Measurements from ENCODE around the gene AATK. TPM values are rescaled to one million over a fixed set of nuclear protein-coding genes. Genes with fewer than 3 reads are reported as not detected.
A peak's percentile ranks its signal among the peaks of the same experiment; 100 is the strongest.

AATK gene
- total and polyA plus RNA-seq, 3 experiments from 2014 or later: 0.29 to 0.55 TPM; not detected in 1

GRCh38 chr17:81163703-81164370, 2.2 kb downstream of the AATK start:
- ChIA-PET POLR2A (no interaction called here), CTCF (no interaction called here)
- no peaks in the 10 kb centered on the region for H3K4me1 ChIP-seq (ENCODE audit: insufficient read depth, low read length)
- H3K27me3 Mint-ChIP-seq: peaks cover 17 to 36% of the 10 kb centered on the region in 2 donors
- no peak overlapping the region for H3K27ac Mint-ChIP-seq
- no peaks in the 10 kb centered on the region for H3K36me3 ChIP-seq (ENCODE audit: insufficient read depth, low read length)
- no peaks in the 10 kb centered on the region for H3K9me3 Mint-ChIP-seq
- no peaks in the 10 kb centered on the region for H3K9me3 ChIP-seq (ENCODE audit: low read length)
- H3K4me3 Mint-ChIP-seq: no peak overlapping the region
- DNase-seq: no peak
- H3K4me3 ChIP-seq (ENCODE audit: low read length): no peak overlapping the region
- H3K27ac ChIP-seq (ENCODE audit: low read depth, low read length): no peak overlapping the region
- H3K27me3 ChIP-seq (ENCODE audit: insufficient read depth, low read length, poor library complexity, severe bottlenecking): peaks cover 14% of the 10 kb centered on the region
- H3K4me1 Mint-ChIP-seq: peaks cover 0 to 6% (median 1%) of the 10 kb centered on the region in 3 donors
- no peaks in the 10 kb centered on the region for H3K36me3 Mint-ChIP-seq

DNA sequence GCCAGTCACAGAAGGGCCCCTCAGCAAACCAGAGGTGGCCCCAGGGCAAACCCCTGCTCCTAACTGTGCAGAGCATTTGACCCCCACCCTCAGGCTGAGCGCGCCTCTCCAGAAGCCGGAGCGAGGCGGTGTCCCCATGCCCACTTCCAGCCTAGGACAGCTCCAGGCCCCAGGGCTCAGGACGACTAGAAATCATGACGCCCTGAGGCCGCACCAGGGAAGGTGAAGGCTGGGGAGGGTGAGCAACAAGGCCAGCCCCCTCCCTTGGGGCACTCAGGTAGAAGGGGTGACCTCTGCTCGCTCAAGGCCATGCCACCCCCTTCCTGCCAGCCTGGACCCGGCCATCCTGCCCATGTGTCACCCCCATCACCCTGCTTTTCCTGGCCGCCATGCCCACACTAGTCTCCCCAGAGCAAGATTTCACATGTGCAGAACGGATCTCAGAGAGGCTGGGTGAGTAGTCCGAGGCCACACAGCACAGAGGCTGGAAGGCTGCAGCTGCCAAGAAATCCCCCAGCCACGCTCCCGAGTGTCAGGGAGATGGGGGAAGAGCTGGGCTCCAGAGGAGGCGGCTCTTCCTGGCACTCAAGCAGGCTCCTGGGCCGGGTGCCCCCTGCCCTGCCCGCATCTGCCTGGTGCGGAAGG, 2.8 kb downstream of the AATK start:
- POLR2A ChIA-PET: no interaction called here
- Mint-ChIP-seq H3K27me3 (peaks cover 17 to 39% of the 10 kb centered on the region in 2 donors), H3K4me3 (no peak overlapping the region), H3K27ac (no peak overlapping the region), H3K9me3 (no peaks in the 10 kb centered on the region), H3K36me3 (no peaks in the 10 kb centered on the region), H3K4me1 (peaks cover 0 to 6% (median 1%) of the 10 kb centered on the region in 3 donors)
- Histone ChIP-seq H3K4me1 (ENCODE audit: insufficient read depth, low read length) (no peaks in the 10 kb centered on the region), H3K9me3 (ENCODE audit: low read length) (no peaks in the 10 kb centered on the region), H3K4me3 (ENCODE audit: low read length) (no peak overlapping the region), H3K36me3 (ENCODE audit: insufficient read depth, low read length) (no peaks in the 10 kb centered on the region), H3K27ac (ENCODE audit: low read depth, low read length) (no peak overlapping the region), H3K27me3 (ENCODE audit: insufficient read depth, low read length, poor library complexity, severe bottlenecking) (peaks cover 14% of the 10 kb centered on the region)
- DNase-seq: no peak
- CTCF ChIA-PET: no interaction called here

DNA sequence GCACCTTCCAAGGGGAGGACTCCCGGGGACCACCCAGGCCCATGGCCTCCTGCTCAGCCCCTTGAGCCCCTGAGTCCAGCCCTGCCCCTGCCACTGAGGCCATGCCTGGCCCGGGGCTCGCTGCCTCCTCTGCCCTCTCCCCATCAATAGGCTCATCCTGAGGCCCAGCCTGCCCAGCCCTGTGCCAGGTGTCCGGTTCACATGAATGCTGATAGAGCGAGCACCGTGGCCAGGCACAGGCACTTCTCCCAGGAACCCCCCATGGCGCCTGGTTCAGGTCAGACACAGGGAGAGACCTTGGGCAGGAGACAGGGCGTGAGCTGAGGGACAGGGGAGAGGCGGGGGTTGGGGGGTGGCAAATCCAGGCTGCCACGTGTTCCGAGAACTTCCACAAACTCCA, 3.5 kb downstream of the AATK start:
- Histone ChIP-seq H3K27ac (ENCODE audit: low read depth, low read length) (no peak overlapping the region), H3K36me3 (ENCODE audit: insufficient read depth, low read length) (no peaks in the 10 kb centered on the region), H3K27me3 (ENCODE audit: insufficient read depth, low read length, poor library complexity, severe bottlenecking) (peaks cover 14% of the 10 kb centered on the region), H3K9me3 (ENCODE audit: low read length) (no peaks in the 10 kb centered on the region), H3K4me3 (ENCODE audit: low read length) (no peak overlapping the region), H3K4me1 (ENCODE audit: insufficient read depth, low read length) (no peaks in the 10 kb centered on the region)
- Mint-ChIP-seq H3K9me3 (no peaks in the 10 kb centered on the region), H3K4me1 (peaks cover 0 to 6% (median 1%) of the 10 kb centered on the region in 3 donors), H3K27ac (no peak overlapping the region), H3K36me3 (no peaks in the 10 kb centered on the region), H3K27me3 (peaks cover 16 to 39% of the 10 kb centered on the region in 2 donors), H3K4me3 (no peak overlapping the region)
- ChIA-PET CTCF (no interaction called here), POLR2A (no interaction called here)
- DNase-seq: no peak

DNA sequence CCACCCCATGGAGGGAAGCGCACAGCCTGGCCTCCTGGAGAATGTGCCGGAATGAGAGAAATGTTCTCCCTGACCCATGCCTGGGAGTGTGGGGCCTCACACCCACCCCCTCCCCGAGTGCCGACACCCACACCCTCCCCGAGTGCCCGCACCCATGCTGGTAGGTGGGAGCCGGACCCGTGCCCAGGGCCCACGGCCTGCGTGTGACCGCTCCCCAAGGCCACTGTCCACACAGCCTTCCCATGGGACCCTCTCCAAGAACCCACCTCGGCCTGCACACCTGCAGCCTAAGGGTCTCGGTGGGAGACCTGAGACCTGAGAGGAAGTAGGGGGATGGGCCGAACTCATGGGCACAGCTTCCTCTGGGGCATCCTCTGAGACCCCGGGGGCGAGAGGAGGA, 4.0 kb downstream of the AATK start:
- H3K9me3 ChIP-seq (ENCODE audit: low read length): no peaks in the 10 kb centered on the region
- Mint-ChIP-seq H3K4me1 (peaks cover 0 to 4% (median 1%) of the 10 kb centered on the region in 3 donors), H3K9me3 (no peaks in the 10 kb centered on the region), H3K4me3 (no peak overlapping the region), H3K36me3 (no peaks in the 10 kb centered on the region), H3K27ac (no peak overlapping the region), H3K27me3 (peaks cover 12 to 35% of the 10 kb centered on the region in 2 donors)
- H3K27me3 ChIP-seq (ENCODE audit: insufficient read depth, low read length, poor library complexity, severe bottlenecking): peaks cover 14% of the 10 kb centered on the region
- no peaks in the 10 kb centered on the region for H3K36me3 ChIP-seq (ENCODE audit: insufficient read depth, low read length)
- POLR2A ChIA-PET: no interaction called here
- CTCF ChIA-PET: no interaction called here
- H3K4me3 ChIP-seq (ENCODE audit: low read length): no peak overlapping the region
- no peaks in the 10 kb centered on the region for H3K4me1 ChIP-seq (ENCODE audit: insufficient read depth, low read length)
- DNase-seq: no peak
- H3K27ac ChIP-seq (ENCODE audit: low read depth, low read length): no peak overlapping the region

DNA sequence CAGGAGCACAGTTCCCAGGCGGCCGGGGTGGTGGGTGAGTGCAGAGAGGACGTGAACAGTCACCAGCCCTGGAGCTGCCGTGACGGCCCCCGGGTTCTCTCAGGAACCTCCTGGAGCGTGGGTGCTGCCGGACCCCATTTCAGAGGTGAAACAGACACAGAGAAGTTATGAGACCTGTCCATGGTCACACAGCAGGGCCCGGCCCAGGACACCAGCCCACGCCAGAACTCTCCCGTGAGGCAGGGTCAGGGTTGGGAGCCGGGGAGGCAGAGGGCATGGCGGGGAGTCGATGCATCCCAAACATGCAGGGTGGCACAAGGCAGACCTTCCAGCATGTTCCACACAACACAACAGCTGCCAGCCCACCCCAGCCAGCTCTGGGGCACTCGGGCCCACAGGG, 4.5 kb downstream of the AATK start:
- ChIA-PET CTCF (no interaction called here), POLR2A (no interaction called here)
- no peak overlapping the region for H3K27ac Mint-ChIP-seq
- no peaks in the 10 kb centered on the region for H3K36me3 Mint-ChIP-seq
- H3K4me1 Mint-ChIP-seq: peaks cover 0 to 4% (median 1%) of the 10 kb centered on the region in 3 donors
- no peak overlapping the region for H3K4me3 Mint-ChIP-seq
- Histone ChIP-seq H3K4me3 (ENCODE audit: low read length) (no peak overlapping the region), H3K27ac (ENCODE audit: low read depth, low read length) (no peak overlapping the region), H3K36me3 (ENCODE audit: insufficient read depth, low read length) (no peaks in the 10 kb centered on the region), H3K9me3 (ENCODE audit: low read length) (no peaks in the 10 kb centered on the region), H3K27me3 (ENCODE audit: insufficient read depth, low read length, poor library complexity, severe bottlenecking) (peaks cover 14% of the 10 kb centered on the region), H3K4me1 (ENCODE audit: insufficient read depth, low read length) (no peaks in the 10 kb centered on the region)
- DNase-seq: no peak
- peaks cover 12 to 35% of the 10 kb centered on the region in 2 donors for H3K27me3 Mint-ChIP-seq
- H3K9me3 Mint-ChIP-seq: no peaks in the 10 kb centered on the region

- ChIA-PET CTCF (no interaction called here), POLR2A (no interaction called here)
- Histone ChIP-seq H3K9me3 (ENCODE audit: low read length) (no peaks in the 10 kb centered on the region), H3K4me1 (ENCODE audit: insufficient read depth, low read length) (no peaks in the 10 kb centered on the region), H3K36me3 (ENCODE audit: insufficient read depth, low read length) (no peaks in the 10 kb centered on the region), H3K27ac (ENCODE audit: low read depth, low read length) (no peak overlapping the region), H3K4me3 (ENCODE audit: low read length) (no peak overlapping the region), H3K27me3 (ENCODE audit: insufficient read depth, low read length, poor library complexity, severe bottlenecking) (peaks cover 14% of the 10 kb centered on the region)
- no peak for DNase-seq
- H3K9me3 Mint-ChIP-seq: no peaks in the 10 kb centered on the region
- peaks cover 0 to 4% (median 1%) of the 10 kb centered on the region in 3 donors for H3K4me1 Mint-ChIP-seq
- H3K36me3 Mint-ChIP-seq: no peaks in the 10 kb centered on the region
- H3K4me3 Mint-ChIP-seq: no peak overlapping the region
- H3K27me3 Mint-ChIP-seq: peaks cover 12 to 35% of the 10 kb centered on the region in 2 donors
- no peak overlapping the region for H3K27ac Mint-ChIP-seq
These were observed 5.1 kb downstream of the AATK start for GRCh38 chr17:81160747-81161453.

DNA sequence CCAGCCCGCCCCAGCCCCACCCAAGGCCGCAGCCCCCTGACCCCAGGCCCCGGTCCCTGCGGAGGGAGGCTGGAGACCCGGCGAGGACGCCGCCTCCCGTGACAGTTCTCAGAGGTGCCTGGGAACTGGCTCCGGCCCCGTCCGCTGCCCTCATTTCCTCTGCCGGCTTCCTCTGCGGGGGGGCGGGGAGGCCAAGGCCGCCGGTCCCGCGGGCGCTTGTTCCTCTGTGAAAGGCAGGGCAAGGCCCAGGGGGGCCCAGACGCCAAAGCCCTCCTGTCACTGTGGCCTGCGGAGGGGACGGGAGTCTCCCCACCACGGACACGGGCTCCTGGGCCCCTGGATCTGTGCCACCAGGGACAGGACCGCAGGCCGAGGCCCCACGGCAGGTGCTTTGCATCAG, 5.7 kb downstream of the AATK start:
- no peak overlapping the region for H3K27ac ChIP-seq (ENCODE audit: low read depth, low read length)
- H3K4me3 ChIP-seq (ENCODE audit: low read length): no peak overlapping the region

GRCh38 chr17:81159611-81160265, 6.3 kb downstream of the AATK start:
- no peak for DNase-seq
- H3K27me3 Mint-ChIP-seq: peaks cover 16 to 34% of the 10 kb centered on the region in 2 donors
- ChIA-PET POLR2A (no interaction called here), CTCF (interaction anchor here (1.7 kb wide), 1 partner anchor 12 kb away, joined by 4 read pairs; no protein-coding TSS in a partner anchor)
- H3K9me3 Mint-ChIP-seq: no peaks in the 10 kb centered on the region
- Histone ChIP-seq H3K27me3 (ENCODE audit: insufficient read depth, low read length, poor library complexity, severe bottlenecking) (peaks cover 9% of the 10 kb centered on the region), H3K4me1 (ENCODE audit: insufficient read depth, low read length) (no peaks in the 10 kb centered on the region), H3K4me3 (ENCODE audit: low read length) (no peak overlapping the region), H3K36me3 (ENCODE audit: insufficient read depth, low read length) (no peaks in the 10 kb centered on the region), H3K9me3 (ENCODE audit: low read length) (no peaks in the 10 kb centered on the region), H3K27ac (ENCODE audit: low read depth, low read length) (no peak overlapping the region)
- H3K4me1 Mint-ChIP-seq: peaks cover 0 to 4% (median 1%) of the 10 kb centered on the region in 3 donors
- H3K4me3 Mint-ChIP-seq: no peak overlapping the region
- no peak overlapping the region for H3K27ac Mint-ChIP-seq
- no peaks in the 10 kb centered on the region for H3K36me3 Mint-ChIP-seq

More for the DNA sequence above, 5.7 kb downstream of the AATK start:
- Histone ChIP-seq H3K36me3 (ENCODE audit: insufficient read depth, low read length) (no peaks in the 10 kb centered on the region), H3K9me3 (ENCODE audit: low read length) (no peaks in the 10 kb centered on the region), H3K27me3 (ENCODE audit: insufficient read depth, low read length, poor library complexity, severe bottlenecking) (peaks cover 14% of the 10 kb centered on the region), H3K4me1 (ENCODE audit: insufficient read depth, low read length) (no peaks in the 10 kb centered on the region)
- peaks cover 12 to 35% of the 10 kb centered on the region in 2 donors for H3K27me3 Mint-ChIP-seq
- ChIA-PET CTCF (no interaction called here), POLR2A (no interaction called here)
- H3K27ac Mint-ChIP-seq: peak overlapping the region in 1 of 8 donors; percentile 32
- DNase-seq: no peak
- H3K9me3 Mint-ChIP-seq: no peaks in the 10 kb centered on the region
- no peaks in the 10 kb centered on the region for H3K36me3 Mint-ChIP-seq
- H3K4me3 Mint-ChIP-seq: no peak overlapping the region
- peaks cover 0 to 4% (median 1%) of the 10 kb centered on the region in 3 donors for H3K4me1 Mint-ChIP-seq

Measured in CD8-positive, alpha-beta memory T cell (primary cell).